CD8-positive, alpha-beta memory T cell (primary cell): ENCODE results near the gene ADGRV1. TPM values are rescaled to one million over a fixed set of nuclear protein-coding genes. Genes with fewer than 3 reads are reported as not detected.
"Not testable (repeated sequence)": the region's sequence is repeated elsewhere in the genome, so short reads cannot be mapped to it uniquely, and the experiment has no call there.

Source experiments
- CTCF ChIA-PET: fragments of 350-600 bp; sonication (Branson Sonifier 250); formaldehyde crosslinking; loops from one replicate; lab custom pipeline; 2021; ENCODE audit warnings: antibody characterized with exemption; lab: Charles Lee
- POLR2A ChIA-PET: fragments of 350-600 bp; sonication (Branson Sonifier 250); formaldehyde crosslinking; loops from one replicate; lab custom pipeline; 2021; ENCODE audit warnings: antibody characterized with exemption; lab: Charles Lee
- DNase-seq, 5 donors: peaks; one replicate each; pipeline versions ENCODE4 v3.0.0 to v3.0.0-alpha.2; 2020 to 2022; ENCODE audit warnings: mixed read lengths in 1 of 5
- H3K27ac ChIP-seq: one replicate; pipeline ENCODE4 v1.7.0; 2013; ENCODE audit warnings: low read depth, mild to moderate bottlenecking, low read length, moderate library complexity
- H3K27me3 ChIP-seq: 2 replicates; pipeline ENCODE4 v1.7.0; 2013; ENCODE audit warnings: low read length, mild to moderate bottlenecking; ENCODE audit not compliant: insufficient read depth, poor library complexity, severe bottlenecking
- H3K36me3 ChIP-seq: 2 replicates; pipeline ENCODE4 v1.7.0; 2013; ENCODE audit warnings: mild to moderate bottlenecking, low read length, moderate library complexity; ENCODE audit not compliant: insufficient read depth
- H3K4me1 ChIP-seq: 2 replicates; pipeline ENCODE4 v1.7.0; 2013; ENCODE audit warnings: mild to moderate bottlenecking, low read length, moderate library complexity; ENCODE audit not compliant: insufficient read depth
- H3K4me3 ChIP-seq: 2 replicates; pipeline ENCODE4 v1.7.0; 2013; ENCODE audit warnings: mild to moderate bottlenecking, low read length
- H3K9me3 ChIP-seq: 2 replicates; pipeline ENCODE4 v1.7.0; 2013; ENCODE audit warnings: mild to moderate bottlenecking, low read length
- H3K27ac Mint-ChIP-seq, 8 donors: one replicate each; pipeline ENCODE4 v1.8.0; 2020 to 2021; ENCODE audit warnings: mixed read lengths in 8 of 8, mild to moderate bottlenecking in 6 of 8, inconsistent platforms in 3 of 8, moderate library complexity in 3 of 8
- H3K27me3 Mint-ChIP-seq, 2 donors: one replicate each; pipeline ENCODE4 v1.8.0; 2020 to 2021; ENCODE audit warnings: mixed read lengths in 2 of 2, mild to moderate bottlenecking in 1 of 2, moderate library complexity in 1 of 2
- H3K36me3 Mint-ChIP-seq, 3 donors: one replicate each; pipeline ENCODE4 v1.8.0; 2020 to 2021; ENCODE audit warnings: mixed read lengths in 3 of 3, inconsistent platforms in 1 of 3, mild to moderate bottlenecking in 1 of 3
- H3K4me1 Mint-ChIP-seq, 3 donors: one replicate each; pipeline ENCODE4 v1.8.0; 2020 to 2021; ENCODE audit warnings: mixed read lengths in 3 of 3, inconsistent platforms in 1 of 3, mild to moderate bottlenecking in 1 of 3
- H3K4me3 Mint-ChIP-seq, 7 donors: one replicate each; pipeline ENCODE4 v1.8.0; 2020 to 2021; ENCODE audit warnings: mixed read lengths in 7 of 7, mild to moderate bottlenecking in 6 of 7, moderate library complexity in 4 of 7, inconsistent platforms in 2 of 7
- H3K9me3 Mint-ChIP-seq, 5 donors: one replicate each; pipeline ENCODE4 v1.8.0; 2020 to 2022; ENCODE audit warnings: mixed read lengths in 5 of 5, mild to moderate bottlenecking in 3 of 5, moderate library complexity in 2 of 5, inconsistent platforms in 1 of 5
- polyA plus RNA-seq: library from polyadenylated mRNA; unstranded; fragments of 300-500 nt; fragmentation: Illumina TruSeq; gene quantifications from one replicate; pipeline ENCODE4 v1.2.3, GENCODE V29; 2021
- total RNA-seq, 2 experiments: library from RNA; stranded (reverse); gene quantifications; one replicate each; pipeline ENCODE4 v1.2.3, GENCODE V29; 2021

Gene ADGRV1
- total and polyA plus RNA-seq, 3 experiments from 2014 or later = 0.33 to 0.44 TPM; not detected in 1

- H3K27me3 ChIP-seq, H3K4me1 Mint-ChIP-seq, H3K4me1 ChIP-seq, H3K9me3 ChIP-seq, DNase-seq, POLR2A ChIA-PET, H3K36me3 ChIP-seq, H3K27ac Mint-ChIP-seq, H3K4me3 ChIP-seq, H3K27ac ChIP-seq, H3K4me3 Mint-ChIP-seq, H3K36me3 Mint-ChIP-seq: not testable (repeated sequence)
- Mint-ChIP-seq H3K27me3 (peaks cover 7 to 12% of the 10 kb centered on the region in 2 donors), H3K9me3 (peaks cover 6 to 29% (median 25%) of the 10 kb centered on the region in 5 donors)
- CTCF ChIA-PET = interaction anchor here (1.1 kb wide), 1 partner anchor 9 kb away, joined by 3 read pairs; no protein-coding TSS in a partner anchor
Observed at GRCh38 chr5:90796919-90797318, 238.3 kb downstream of the ADGRV1 start.

DNA sequence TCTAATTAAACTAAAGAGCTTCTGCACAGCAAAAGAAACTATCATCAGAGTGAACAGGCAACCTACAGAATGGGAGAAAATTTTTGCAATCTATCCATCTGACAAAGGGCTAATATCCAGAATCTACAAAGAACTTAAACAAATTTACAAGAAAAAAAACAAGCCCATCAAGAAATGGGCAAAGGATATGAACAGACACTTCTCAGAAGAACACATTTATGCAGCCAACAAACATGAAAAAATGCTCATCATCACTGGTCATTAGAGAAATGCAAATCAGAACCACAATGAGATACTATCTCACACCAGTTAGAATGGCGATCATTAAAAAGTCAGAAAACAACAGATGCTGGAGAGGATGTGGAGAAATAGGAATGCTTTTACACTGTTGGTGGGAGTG, 241.5 kb downstream of the ADGRV1 start:
- POLR2A ChIA-PET, H3K36me3 Mint-ChIP-seq, H3K4me3 Mint-ChIP-seq, H3K4me3 ChIP-seq, H3K27me3 Mint-ChIP-seq, H3K27ac Mint-ChIP-seq, H3K4me1 Mint-ChIP-seq, H3K9me3 ChIP-seq, H3K27ac ChIP-seq, H3K36me3 ChIP-seq, DNase-seq, H3K4me1 ChIP-seq, H3K27me3 ChIP-seq, CTCF ChIA-PET: not testable (repeated sequence)
- peaks cover 6 to 29% (median 25%) of the 10 kb centered on the region in 5 donors for H3K9me3 Mint-ChIP-seq

DNA sequence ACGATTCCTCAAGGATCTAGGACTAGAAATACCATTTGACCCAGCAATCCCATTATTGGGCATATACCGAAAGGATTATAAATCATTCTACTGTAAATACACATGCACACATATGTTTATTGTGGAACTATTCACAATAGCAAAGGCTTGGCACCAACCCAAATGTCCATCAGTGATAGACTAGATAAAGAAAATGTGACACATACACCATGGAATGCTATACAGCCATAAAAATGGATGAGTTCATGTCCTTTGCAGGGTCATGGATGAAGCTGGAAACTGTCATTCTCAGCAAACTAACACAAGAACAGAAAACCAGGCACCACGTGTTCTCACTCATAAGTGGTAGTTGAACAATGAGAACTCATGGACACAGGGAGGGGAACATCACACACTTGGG, 241.9 kb downstream of the ADGRV1 start:
- not testable (repeated sequence) for H3K27me3 Mint-ChIP-seq

GRCh38 chr5:90802474-90803317, 244.1 kb downstream of the ADGRV1 start:
- H3K27me3 ChIP-seq = no peaks in the 10 kb centered on the region
- POLR2A ChIA-PET = no interaction called here

More for the DNA sequence above, 241.9 kb downstream of the ADGRV1 start:
- H3K4me1 ChIP-seq, H3K4me3 Mint-ChIP-seq, H3K4me1 Mint-ChIP-seq, H3K36me3 ChIP-seq, H3K27me3 ChIP-seq, CTCF ChIA-PET, DNase-seq, H3K4me3 ChIP-seq, POLR2A ChIA-PET, H3K9me3 ChIP-seq, H3K27ac Mint-ChIP-seq, H3K27ac ChIP-seq, H3K36me3 Mint-ChIP-seq: not testable (repeated sequence)
- peaks cover 6 to 29% (median 25%) of the 10 kb centered on the region in 5 donors for H3K9me3 Mint-ChIP-seq

GRCh38 chr5:90803381-90803780, 244.8 kb downstream of the ADGRV1 start:
- CTCF ChIA-PET = interaction anchor here (0.9 to 1.1 kb wide), 2 partner anchors 8 to 616 kb away, joined by 3 to 7 read pairs; no protein-coding TSS in a partner anchor
- no peaks in the 10 kb centered on the region for H3K27me3 ChIP-seq
- H3K36me3 ChIP-seq = no peaks in the 10 kb centered on the region
- no peak overlapping the region for H3K27ac ChIP-seq
- no peaks in the 10 kb centered on the region for H3K4me1 ChIP-seq
- peaks cover 3 to 7% of the 10 kb centered on the region in 2 donors for H3K27me3 Mint-ChIP-seq
- no peak overlapping the region for H3K4me3 ChIP-seq
- H3K36me3 Mint-ChIP-seq = no peaks in the 10 kb centered on the region
- H3K4me1 Mint-ChIP-seq = no peaks in the 10 kb centered on the region
- H3K9me3 ChIP-seq = no peaks in the 10 kb centered on the region
- H3K9me3 Mint-ChIP-seq = peaks cover 0 to 7% (median 6%) of the 10 kb centered on the region in 5 donors
- POLR2A ChIA-PET = no interaction called here
- H3K27ac Mint-ChIP-seq = no peak overlapping the region
- no peak for DNase-seq
- H3K4me3 Mint-ChIP-seq = no peak overlapping the region

More at GRCh38 chr5:90802474-90803317, 244.1 kb downstream of the ADGRV1 start:
- Mint-ChIP-seq H3K36me3 (no peaks in the 10 kb centered on the region), H3K4me1 (no peaks in the 10 kb centered on the region), H3K9me3 (peaks cover 0 to 12% (median 11%) of the 10 kb centered on the region in 5 donors), H3K4me3 (no peak overlapping the region), H3K27ac (peak overlapping the region in 1 of 8 donors; percentile 56), H3K27me3 (peaks cover 0 to 7% of the 10 kb centered on the region in 2 donors)
- Histone ChIP-seq H3K4me3 (no peak overlapping the region), H3K4me1 (no peaks in the 10 kb centered on the region), H3K36me3 (no peaks in the 10 kb centered on the region), H3K9me3 (no peaks in the 10 kb centered on the region), H3K27ac (no peak overlapping the region)
- CTCF ChIA-PET = interaction anchor here (0.9 to 1.1 kb wide), 2 partner anchors 9 to 617 kb away, joined by 3 to 7 read pairs; no protein-coding TSS in a partner anchor
- no peak for DNase-seq

- H3K4me1 Mint-ChIP-seq = no peaks in the 10 kb centered on the region
- H3K27me3 ChIP-seq = no peaks in the 10 kb centered on the region
- DNase-seq = no peak
Observed at GRCh38 chr5:90803876-90804275, 245.3 kb downstream of the ADGRV1 start.

GRCh38 chr5:90807496-90807895, 248.9 kb downstream of the ADGRV1 start:
- Mint-ChIP-seq H3K27me3 (peaks cover 0 to 4% of the 10 kb centered on the region in 2 donors), H3K4me3 (no peak overlapping the region), H3K36me3 (no peaks in the 10 kb centered on the region), H3K27ac (peak overlapping the region in 1 of 8 donors; percentile 58), H3K9me3 (no peaks in the 10 kb centered on the region), H3K4me1 (no peaks in the 10 kb centered on the region)
- H3K27ac ChIP-seq = no peak overlapping the region
- H3K4me1 ChIP-seq = no peaks in the 10 kb centered on the region
- no peaks in the 10 kb centered on the region for H3K27me3 ChIP-seq
- ChIA-PET POLR2A (interaction anchor here (0.5 kb wide), 1 partner anchor 261 kb away, joined by 5 read pairs; no protein-coding TSS in a partner anchor), CTCF (no interaction called here)
- DNase-seq = no peak
- no peaks in the 10 kb centered on the region for H3K36me3 ChIP-seq
- no peaks in the 10 kb centered on the region for H3K9me3 ChIP-seq
- no peak overlapping the region for H3K4me3 ChIP-seq

More at GRCh38 chr5:90803876-90804275, 245.3 kb downstream of the ADGRV1 start:
- Mint-ChIP-seq H3K36me3 (no peaks in the 10 kb centered on the region), H3K27ac (no peak overlapping the region), H3K27me3 (peaks cover 4 to 7% of the 10 kb centered on the region in 2 donors), H3K4me3 (no peak overlapping the region), H3K9me3 (peaks cover 0 to 6% (median 5%) of the 10 kb centered on the region in 5 donors)
- H3K4me3 ChIP-seq = no peak overlapping the region
- H3K27ac ChIP-seq = no peak overlapping the region
- ChIA-PET POLR2A (no interaction called here), CTCF (no interaction called here)
- no peaks in the 10 kb centered on the region for H3K9me3 ChIP-seq
- no peaks in the 10 kb centered on the region for H3K36me3 ChIP-seq
- H3K4me1 ChIP-seq = no peaks in the 10 kb centered on the region

DNA sequence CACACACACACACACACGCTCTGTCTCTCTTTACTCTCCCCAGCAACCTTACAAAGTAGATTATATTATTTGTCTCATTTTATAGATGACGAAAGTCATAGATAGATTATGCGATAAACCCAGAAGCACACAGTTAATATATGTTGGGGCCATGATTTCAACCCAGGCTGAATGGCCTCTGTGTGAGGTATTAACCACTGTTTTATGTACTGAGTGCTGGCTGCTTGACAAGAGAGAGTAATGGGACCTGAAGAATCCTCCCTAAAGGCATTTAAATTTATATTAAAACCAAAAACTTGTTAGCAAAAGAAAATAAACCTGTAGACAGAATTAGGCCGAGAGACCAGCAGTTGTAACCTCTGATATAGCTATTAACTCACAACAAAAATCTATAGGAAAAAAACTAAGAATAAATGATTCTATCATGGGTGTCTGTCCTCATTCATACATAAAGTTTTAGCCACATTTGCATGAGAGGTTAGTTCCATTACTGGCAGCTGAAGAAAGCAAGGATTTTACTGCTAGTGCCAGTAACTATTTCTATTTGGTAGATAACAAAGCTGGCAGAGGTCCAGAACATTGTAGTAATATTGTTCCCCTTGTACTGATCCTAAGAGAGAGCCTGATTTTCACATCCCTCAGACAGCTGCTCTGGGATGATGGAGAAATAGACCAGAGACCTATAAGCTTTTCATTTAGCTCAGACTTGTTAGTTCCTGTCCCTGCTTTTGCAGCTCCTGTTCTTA, 250.9 kb downstream of the ADGRV1 start:
- Mint-ChIP-seq H3K27me3 (peaks cover 0 to 4% of the 10 kb centered on the region in 2 donors), H3K27ac (no peak overlapping the region), H3K4me1 (no peaks in the 10 kb centered on the region), H3K36me3 (no peaks in the 10 kb centered on the region), H3K4me3 (no peak overlapping the region), H3K9me3 (no peaks in the 10 kb centered on the region)
- Histone ChIP-seq H3K4me3 (no peak overlapping the region), H3K27ac (no peak overlapping the region), H3K36me3 (no peaks in the 10 kb centered on the region), H3K27me3 (no peaks in the 10 kb centered on the region), H3K4me1 (no peaks in the 10 kb centered on the region), H3K9me3 (no peaks in the 10 kb centered on the region)
- CTCF ChIA-PET = no interaction called here
- POLR2A ChIA-PET = no interaction called here
- DNase-seq = no peak
